ENCODE data around the gene SNX32. TPM values are rescaled to one million over a fixed set of nuclear protein-coding genes. Genes with fewer than 3 reads are reported as not detected.

Gene SNX32
- total RNA-seq, 3 donors from 2014 or later (not counting 1 experiment from before 2014, with no cell fraction given), result 0.31 to 2.0 (median 0.54) TPM

DNA sequence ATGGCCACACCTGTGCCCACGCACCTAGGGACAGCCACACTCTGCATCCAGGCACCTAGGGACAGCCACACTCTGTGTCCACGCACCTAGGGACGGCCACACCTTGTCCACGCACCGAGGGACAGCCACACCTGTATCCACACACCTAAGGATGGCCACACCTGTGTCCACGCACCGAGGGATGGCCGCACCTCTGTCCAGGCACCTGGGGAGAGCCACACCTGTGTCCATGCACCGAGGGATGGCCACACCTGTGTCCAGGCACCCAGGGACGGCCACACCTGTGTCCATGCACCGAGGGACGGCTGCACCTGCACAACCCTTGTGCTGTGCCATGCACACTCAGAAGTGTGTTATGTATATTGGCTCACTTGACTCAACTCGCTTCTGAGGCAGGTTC lies 36.1 kb upstream of the SNX32 start:
- H3K27ac Mint-ChIP-seq, result no peak overlapping the region
- intact Hi-C loops (cut with micrococcal nuclease), result no loop called here
- H3K4me3 Mint-ChIP-seq, result no peak overlapping the region
- H3K9me3 Mint-ChIP-seq, result no peaks in the 10 kb centered on the region
- peaks cover 8 to 13% of the 10 kb centered on the region in 2 donors for H3K27me3 Mint-ChIP-seq (ENCODE audit: low read depth in 2 of 2)
- no peaks in the 10 kb centered on the region for H3K9me3 ChIP-seq (ENCODE audit: control insufficient read depth, insufficient read depth, low read length)
- no peaks in the 10 kb centered on the region for H3K4me1 ChIP-seq (ENCODE audit: control insufficient read depth, insufficient read depth, low read length)
- H3K36me3 ChIP-seq (ENCODE audit: control insufficient read depth, insufficient read depth, low read length), result no peaks in the 10 kb centered on the region
- H3K36me3 Mint-ChIP-seq, result no peaks in the 10 kb centered on the region
- TF ChIP-seq, protein P1, sequence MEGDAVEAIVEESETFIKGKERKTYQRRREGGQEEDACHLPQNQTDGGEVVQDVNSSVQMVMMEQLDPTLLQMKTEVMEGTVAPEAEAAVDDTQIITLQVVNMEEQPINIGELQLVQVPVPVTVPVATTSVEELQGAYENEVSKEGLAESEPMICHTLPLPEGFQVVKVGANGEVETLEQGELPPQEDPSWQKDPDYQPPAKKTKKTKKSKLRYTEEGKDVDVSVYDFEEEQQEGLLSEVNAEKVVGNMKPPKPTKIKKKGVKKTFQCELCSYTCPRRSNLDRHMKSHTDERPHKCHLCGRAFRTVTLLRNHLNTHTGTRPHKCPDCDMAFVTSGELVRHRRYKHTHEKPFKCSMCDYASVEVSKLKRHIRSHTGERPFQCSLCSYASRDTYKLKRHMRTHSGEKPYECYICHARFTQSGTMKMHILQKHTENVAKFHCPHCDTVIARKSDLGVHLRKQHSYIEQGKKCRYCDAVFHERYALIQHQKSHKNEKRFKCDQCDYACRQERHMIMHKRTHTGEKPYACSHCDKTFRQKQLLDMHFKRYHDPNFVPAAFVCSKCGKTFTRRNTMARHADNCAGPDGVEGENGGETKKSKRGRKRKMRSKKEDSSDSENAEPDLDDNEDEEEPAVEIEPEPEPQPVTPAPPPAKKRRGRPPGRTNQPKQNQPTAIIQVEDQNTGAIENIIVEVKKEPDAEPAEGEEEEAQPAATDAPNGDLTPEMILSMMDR (IDR thresholded peaks at IDR 0.05), result no peak
- ATAC-seq (peak in 1 of 3 donors; percentile 32), DNase-seq (no peak)
- no peak overlapping the region for H3K4me3 ChIP-seq (ENCODE audit: low read length)
- no peaks in the 10 kb centered on the region for H3K4me1 Mint-ChIP-seq
- H3K27ac ChIP-seq (ENCODE audit: low read length), result no peak overlapping the region
- 83% methylated on average over 13 of the region's 13 CpGs for WGBS (ENCODE audit: insufficient coverage)
- H3K27me3 ChIP-seq (ENCODE audit: control insufficient read depth, insufficient read depth, low read length), result peaks cover under 1% of the 10 kb centered on the region

DNA sequence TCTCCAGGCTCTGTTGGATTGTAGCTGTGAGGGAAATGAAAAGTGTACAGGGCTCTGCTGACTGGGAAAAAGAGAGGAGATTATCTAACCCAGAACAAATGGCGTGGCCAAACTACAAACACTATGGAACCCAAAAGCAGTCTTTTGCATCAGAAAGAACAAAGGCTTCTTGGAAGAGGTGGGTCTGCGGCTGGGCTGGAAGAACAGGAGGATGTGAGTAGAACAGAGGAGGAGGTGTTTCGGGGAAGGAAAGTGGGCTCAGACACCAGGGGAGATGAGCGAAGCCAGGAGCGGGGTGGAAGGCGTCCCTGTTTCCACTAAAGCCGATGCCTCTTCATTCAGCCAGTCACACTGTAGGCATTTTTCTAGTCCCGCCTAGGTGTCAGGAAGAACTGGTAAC lies 34.9 kb upstream of the SNX32 start:
- peaks cover 20 to 22% of the 10 kb centered on the region in 2 donors for H3K27me3 Mint-ChIP-seq (ENCODE audit: low read depth in 2 of 2)
- intact Hi-C loops (cut with micrococcal nuclease), result no loop called here
- H3K4me1 ChIP-seq (ENCODE audit: control insufficient read depth, insufficient read depth, low read length), result no peaks in the 10 kb centered on the region
- no peaks in the 10 kb centered on the region for H3K4me1 Mint-ChIP-seq
- H3K9me3 ChIP-seq (ENCODE audit: control insufficient read depth, insufficient read depth, low read length), result no peaks in the 10 kb centered on the region
- peaks cover 4% of the 10 kb centered on the region for H3K27me3 ChIP-seq (ENCODE audit: control insufficient read depth, insufficient read depth, low read length)
- TF ChIP-seq, protein P1 (IDR thresholded peaks at IDR 0.05), result no peak
- no peak overlapping the region for H3K27ac ChIP-seq (ENCODE audit: low read length)
- no peaks in the 10 kb centered on the region for H3K36me3 Mint-ChIP-seq
- no peak overlapping the region for H3K27ac Mint-ChIP-seq
- no peak overlapping the region for H3K4me3 ChIP-seq (ENCODE audit: low read length)
- H3K9me3 Mint-ChIP-seq, result no peaks in the 10 kb centered on the region
- no peak for DNase-seq
- ATAC-seq, result no peak
- H3K36me3 ChIP-seq (ENCODE audit: control insufficient read depth, insufficient read depth, low read length), result no peaks in the 10 kb centered on the region
- H3K4me3 Mint-ChIP-seq, result no peak overlapping the region
- WGBS (ENCODE audit: insufficient coverage), result 91% methylated on average over 8 of the region's 8 CpGs

DNA sequence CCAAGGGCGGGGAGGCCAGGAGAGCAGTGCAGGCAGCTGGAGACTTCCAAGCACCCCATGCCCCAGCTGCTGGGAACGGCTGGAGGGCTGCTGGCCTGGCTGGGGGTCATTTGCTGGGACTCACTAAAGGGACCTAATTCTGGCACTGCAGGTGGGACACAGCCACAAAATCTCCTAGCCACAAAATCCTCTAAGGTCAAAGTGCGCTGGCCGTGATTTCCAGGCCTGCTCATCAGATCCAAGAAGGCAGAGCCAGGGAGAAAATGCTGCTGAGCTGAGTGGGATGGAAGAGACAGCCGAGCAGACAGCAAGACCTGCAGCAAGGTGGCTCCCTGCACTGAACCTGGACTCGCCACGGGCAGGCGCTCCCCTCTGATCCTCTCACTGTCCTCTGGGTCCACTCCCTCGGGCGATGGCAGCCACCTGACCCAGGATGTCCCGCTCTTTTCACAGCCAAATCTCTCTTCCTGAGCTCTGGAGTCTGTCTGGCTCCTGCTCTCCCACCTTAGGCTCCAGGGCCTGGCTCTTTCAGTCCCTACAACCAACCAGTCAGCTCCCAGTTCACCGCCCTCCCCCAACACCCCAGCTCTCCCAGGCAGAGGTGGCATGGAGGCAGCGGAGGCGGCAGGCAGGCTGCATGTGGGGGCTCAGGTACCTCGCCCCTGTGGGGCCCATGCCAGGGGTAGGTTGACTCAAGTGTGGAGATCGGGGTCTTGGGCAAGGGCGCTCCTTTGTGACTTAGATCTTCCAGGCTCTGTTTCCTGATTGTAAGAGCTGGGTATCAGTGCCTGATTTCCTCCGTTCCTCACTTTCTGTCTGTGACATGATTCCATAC lies 32.4 kb upstream of the SNX32 start:
- no peaks in the 10 kb centered on the region for H3K36me3 ChIP-seq (ENCODE audit: control insufficient read depth, insufficient read depth, low read length)
- H3K4me3 ChIP-seq (ENCODE audit: low read length), result no peak overlapping the region
- TF ChIP-seq, protein P1 (IDR thresholded peaks at IDR 0.05), result no peak
- intact Hi-C loops (cut with micrococcal nuclease), result no loop called here
- ATAC-seq (no peak), DNase-seq (no peak)
- Mint-ChIP-seq H3K9me3 (no peaks in the 10 kb centered on the region), H3K4me3 (no peak overlapping the region), H3K36me3 (no peaks in the 10 kb centered on the region), H3K4me1 (no peaks in the 10 kb centered on the region), H3K27me3 (ENCODE audit: low read depth in 2 of 2) (peaks cover 27 to 28% of the 10 kb centered on the region in 2 donors), H3K27ac (no peak overlapping the region)
- WGBS (ENCODE audit: insufficient coverage), result 83% methylated on average over 17 of the region's 18 CpGs
- H3K9me3 ChIP-seq (ENCODE audit: control insufficient read depth, insufficient read depth, low read length), result no peaks in the 10 kb centered on the region
- H3K27me3 ChIP-seq (ENCODE audit: control insufficient read depth, insufficient read depth, low read length), result peaks cover 7% of the 10 kb centered on the region
- H3K4me1 ChIP-seq (ENCODE audit: control insufficient read depth, insufficient read depth, low read length), result no peaks in the 10 kb centered on the region
- no peak overlapping the region for H3K27ac ChIP-seq (ENCODE audit: low read length)

Measured in natural killer cell (primary cell).